Activated B cell treated with CpG ODN at 0.5 μM for 24 hours (primary cell): Measurements from ENCODE around the gene PPP1R1A. TPM values are rescaled to one million over a fixed set of nuclear protein-coding genes. Genes with fewer than 3 reads are reported as not detected.

ENCODE experiments used
- ATAC-seq: fragments of 200-7000 bp; cut with Tn5 transposase; one replicate; pipeline ENCODE4 v1.10.0; 2021; ENCODE audit warnings: low read depth, mild to moderate bottlenecking, moderate library complexity
- CTCF ChIA-PET: fragments of 350-600 bp; sonication (Branson Sonifier 250); formaldehyde crosslinking; loops from one replicate; lab custom pipeline; 2021; ENCODE audit warnings: antibody characterized with exemption; lab: Charles Lee
- POLR2A ChIA-PET: fragments of 350-600 bp; sonication (Branson Sonifier 250); formaldehyde crosslinking; loops from one replicate; lab custom pipeline; 2021; ENCODE audit warnings: antibody characterized with exemption; lab: Charles Lee
- DNase-seq: peaks from one replicate; pipeline ENCODE4 v3.0.0; 2022
- H3K27ac Mint-ChIP-seq: one replicate; pipeline ENCODE4 v1.8.0; 2020; ENCODE audit warnings: mixed read lengths
- H3K27me3 Mint-ChIP-seq: one replicate; pipeline ENCODE4 v1.8.0; 2021; ENCODE audit warnings: mixed read lengths
- H3K36me3 Mint-ChIP-seq: one replicate; pipeline ENCODE4 v1.8.0; 2021; ENCODE audit warnings: low read depth, mixed read lengths
- H3K4me1 Mint-ChIP-seq: one replicate; pipeline ENCODE4 v1.8.0; 2021; ENCODE audit warnings: mixed read lengths
- H3K4me3 Mint-ChIP-seq: one replicate; pipeline ENCODE4 v1.8.0; 2020; ENCODE audit warnings: mild to moderate bottlenecking, mixed read lengths
- H3K9me3 Mint-ChIP-seq: one replicate; pipeline ENCODE4 v1.8.0; 2020; ENCODE audit warnings: mixed read lengths
- CTCF ChIP-seq: fragments of 200-600 bp; IDR thresholded peaks from one replicate; pipeline ENCODE4 v1.8.0; 2022; ENCODE audit warnings: antibody characterized with exemption, mild to moderate bottlenecking
- intact Hi-C: fragments of 100-400 bp; cut with micrococcal nuclease; formaldehyde crosslinking; loops from one replicate; pipeline ENCODE4 v1.15.1; 2024
- total RNA-seq: library from RNA; stranded (reverse); gene quantifications from 2 replicates; pipeline ENCODE4 v1.2.3, GENCODE V29; 2022

Gene PPP1R1A
- total RNA-seq, 1 donor from 2014 or later: not detected

- no peak overlapping the region for H3K4me3 Mint-ChIP-seq
- no peaks in the 10 kb centered on the region for H3K36me3 Mint-ChIP-seq
- ChIA-PET CTCF (interaction anchor here (0.8 kb wide), 1 partner anchor 25 kb away, joined by 3 read pairs; no protein-coding TSS in a partner anchor), POLR2A (interaction anchor here (0.6 kb wide), 1 partner anchor 858 kb away, joined by 3 read pairs; no protein-coding TSS in a partner anchor)
- DNase-seq: no peak
- TF ChIP-seq CTCF: no peak
- peaks cover 7% of the 10 kb centered on the region for H3K4me1 Mint-ChIP-seq
- ATAC-seq: no peak
- no peak overlapping the region for H3K27ac Mint-ChIP-seq
- peaks cover 63% of the 10 kb centered on the region for H3K27me3 Mint-ChIP-seq
- intact Hi-C loops: no loop called here
- no peaks in the 10 kb centered on the region for H3K9me3 Mint-ChIP-seq
Observed at GRCh38 chr12:54589964-54590363, 1.5 kb upstream of the PPP1R1A start.

- Mint-ChIP-seq H3K36me3 (no peaks in the 10 kb centered on the region), H3K27ac (no peak overlapping the region), H3K27me3 (peaks cover 69% of the 10 kb centered on the region), H3K9me3 (no peaks in the 10 kb centered on the region), H3K4me1 (peaks cover 7% of the 10 kb centered on the region), H3K4me3 (peak overlapping the region; percentile 3)
- ATAC-seq (no peak), DNase-seq (no peak)
- CTCF ChIA-PET: no interaction called here
- intact Hi-C loops: no loop called here
- no peak for TF ChIP-seq CTCF
- POLR2A ChIA-PET: no interaction called here
Observed at GRCh38 chr12:54588890-54589267, 420 bp upstream of the PPP1R1A start.

GRCh38 chr12:54587315-54587873 is 1.1 kb downstream of the PPP1R1A start:
- no peak overlapping the region for H3K27ac Mint-ChIP-seq
- intact Hi-C loops: no loop called here
- peaks cover 7% of the 10 kb centered on the region for H3K4me1 Mint-ChIP-seq
- DNase-seq (no peak), ATAC-seq (no peak)
- TF ChIP-seq CTCF: no peak
- H3K27me3 Mint-ChIP-seq: peaks cover 71% of the 10 kb centered on the region
- CTCF ChIA-PET: interaction anchor here (1.3 kb wide), 2 partner anchors 9 kb away, joined by 3 to 4 read pairs; no protein-coding TSS in a partner anchor
- H3K9me3 Mint-ChIP-seq: no peaks in the 10 kb centered on the region
- no peaks in the 10 kb centered on the region for H3K36me3 Mint-ChIP-seq
- POLR2A ChIA-PET: no interaction called here
- no peak overlapping the region for H3K4me3 Mint-ChIP-seq

- TF ChIP-seq CTCF: no peak
- peaks cover 65% of the 10 kb centered on the region for H3K27me3 Mint-ChIP-seq
- ChIA-PET POLR2A (no interaction called here), CTCF (interaction anchor here (1.3 kb wide), 2 partner anchors 8 to 10 kb away, joined by 3 to 4 read pairs; no protein-coding TSS in a partner anchor)
- intact Hi-C loops: no loop called here
- H3K27ac Mint-ChIP-seq: no peak overlapping the region
- no peak for ATAC-seq
- no peaks in the 10 kb centered on the region for H3K36me3 Mint-ChIP-seq
- no peaks in the 10 kb centered on the region for H3K9me3 Mint-ChIP-seq
- no peak for DNase-seq
- H3K4me3 Mint-ChIP-seq: no peak overlapping the region
- H3K4me1 Mint-ChIP-seq: peaks cover 7% of the 10 kb centered on the region
Observed at GRCh38 chr12:54586620-54587019, 1.8 kb downstream of the PPP1R1A start.

GRCh38 chr12:54585243-54585642 is 3.2 kb downstream of the PPP1R1A start:
- Mint-ChIP-seq H3K9me3 (no peaks in the 10 kb centered on the region), H3K4me1 (peaks cover 7% of the 10 kb centered on the region), H3K27ac (no peak overlapping the region), H3K36me3 (no peaks in the 10 kb centered on the region), H3K4me3 (no peak overlapping the region), H3K27me3 (peaks cover 52% of the 10 kb centered on the region)
- no peak for TF ChIP-seq CTCF
- intact Hi-C loops: no loop called here
- ATAC-seq (no peak), DNase-seq (no peak)
- CTCF ChIA-PET: no interaction called here
- POLR2A ChIA-PET: no interaction called here
